HEK293 (cell line): ENCODE measurements around the gene CDH22.

Source experiments
- ATF2 ChIP-seq: fragments of 450-650 bp; formaldehyde crosslinking; IDR thresholded peaks from 2 replicates; pipeline ENCODE4 v1.5.1; 2016; ENCODE audit warnings: missing biosample characterization, missing genetic modification characterization, low read depth
- GLI2 ChIP-seq: fragments of 450-650 bp; formaldehyde crosslinking; IDR thresholded peaks from 2 replicates; pipeline ENCODE4; 2017; ENCODE audit warnings: missing biosample characterization, missing genetic modification characterization, low read depth, borderline replicate concordance
- GLI4 ChIP-seq: fragments of 450-650 bp; formaldehyde crosslinking; IDR thresholded peaks from 2 replicates; pipeline ENCODE4 v1.5.1; 2016; ENCODE audit warnings: missing biosample characterization, missing genetic modification characterization
- GLIS1 ChIP-seq: fragments of 450-650 bp; formaldehyde crosslinking; IDR thresholded peaks from 2 replicates; pipeline ENCODE4 v1.5.1; 2016; ENCODE audit warnings: missing biosample characterization, missing genetic modification characterization
- HOXC10 ChIP-seq: sonication (generic); formaldehyde crosslinking; IDR thresholded peaks from 2 replicates; pipeline ENCODE4 v1.8.1; 2023; ENCODE audit warnings: mild to moderate bottlenecking, missing genetic modification reagents
- OVOL3 ChIP-seq: fragments of 450-650 bp; formaldehyde crosslinking; IDR thresholded peaks from 2 replicates; pipeline ENCODE4 v1.5.1; 2016; ENCODE audit warnings: missing biosample characterization, missing genetic modification characterization
- PRDM1 ChIP-seq: fragments of 450-650 bp; formaldehyde crosslinking; IDR thresholded peaks from 2 replicates; pipeline ENCODE4; 2016; ENCODE audit warnings: missing biosample characterization, missing genetic modification characterization
- RBAK ChIP-seq: fragments of 450-650 bp; formaldehyde crosslinking; IDR thresholded peaks from 2 replicates; pipeline ENCODE4 v1.5.1; 2016; ENCODE audit warnings: missing biosample characterization, missing genetic modification characterization
- SCRT2 ChIP-seq: fragments of 450-650 bp; formaldehyde crosslinking; IDR thresholded peaks from 2 replicates; pipeline ENCODE4 v1.5.1; 2016; ENCODE audit warnings: missing biosample characterization, missing genetic modification characterization
- SP2 ChIP-seq: fragments of 450-650 bp; formaldehyde crosslinking; IDR thresholded peaks from 2 replicates; pipeline ENCODE4 v1.5.1; 2016; ENCODE audit warnings: missing biosample characterization, missing genetic modification characterization
- WT1 ChIP-seq: fragments of 450-650 bp; formaldehyde crosslinking; IDR thresholded peaks from 2 replicates; pipeline ENCODE4 v1.5.1; 2016; ENCODE audit warnings: missing biosample characterization, missing genetic modification characterization
- ZBTB17 ChIP-seq: fragments of 450-650 bp; formaldehyde crosslinking; IDR thresholded peaks from 2 replicates; pipeline ENCODE4 v1.5.1; 2016; ENCODE audit warnings: missing biosample characterization, missing genetic modification characterization
- ZFHX2 ChIP-seq: fragments of 450-650 bp; formaldehyde crosslinking; conservative IDR thresholded peaks from 2 replicates; pipeline ENCODE4 v1.5.1; 2016; ENCODE audit warnings: missing biosample characterization, missing genetic modification characterization
- ZFP3 ChIP-seq: fragments of 450-650 bp; formaldehyde crosslinking; IDR thresholded peaks from 2 replicates; pipeline ENCODE4 v1.5.1; 2016; ENCODE audit warnings: low read depth, missing biosample characterization, missing genetic modification characterization
- ZNF221 ChIP-seq: fragments of 450-650 bp; formaldehyde crosslinking; IDR thresholded peaks from 2 replicates; pipeline ENCODE4 v1.5.1; 2017; ENCODE audit warnings: missing biosample characterization, missing genetic modification characterization, borderline replicate concordance
- ZNF26 ChIP-seq: fragments of 450-650 bp; formaldehyde crosslinking; IDR thresholded peaks from 2 replicates; pipeline ENCODE4 v1.5.1; 2016; ENCODE audit warnings: missing biosample characterization, missing genetic modification characterization
- ZNF350 ChIP-seq: fragments of 450-650 bp; formaldehyde crosslinking; IDR thresholded peaks from 2 replicates; pipeline ENCODE4 v1.5.0; 2017; ENCODE audit warnings: missing biosample characterization, mild to moderate bottlenecking, missing genetic modification characterization
- ZNF354C ChIP-seq: fragments of 450-650 bp; formaldehyde crosslinking; IDR thresholded peaks from 2 replicates; pipeline ENCODE4 v1.5.1; 2016; ENCODE audit warnings: missing biosample characterization, missing genetic modification characterization, low read depth, borderline replicate concordance
- ZNF560 ChIP-seq: fragments of 450-650 bp; formaldehyde crosslinking; IDR thresholded peaks from 2 replicates; pipeline ENCODE4 v1.5.1; 2017; ENCODE audit warnings: missing biosample characterization, missing genetic modification characterization, borderline replicate concordance
- ZNF600 ChIP-seq: fragments of 450-650 bp; formaldehyde crosslinking; IDR thresholded peaks from 2 replicates; pipeline ENCODE4 v1.5.1; 2016; ENCODE audit warnings: missing biosample characterization, missing genetic modification characterization
- ZNF623 ChIP-seq: fragments of 450-650 bp; formaldehyde crosslinking; IDR thresholded peaks from 2 replicates; pipeline ENCODE4 v1.5.1; 2016; ENCODE audit warnings: missing biosample characterization, missing genetic modification characterization
- ZNF654 ChIP-seq: fragments of 450-650 bp; formaldehyde crosslinking; IDR thresholded peaks from 2 replicates; pipeline ENCODE4 v1.5.1; 2016; ENCODE audit warnings: low read depth, missing biosample characterization, missing genetic modification characterization
- ZNF677 ChIP-seq: fragments of 450-650 bp; IDR thresholded peaks from 2 replicates; pipeline ENCODE4 v1.5.0; 2018; ENCODE audit warnings: missing biosample characterization, mild to moderate bottlenecking, missing genetic modification characterization, moderate library complexity
- ZNF701 ChIP-seq: fragments of 450-650 bp; formaldehyde crosslinking; IDR thresholded peaks from 2 replicates; pipeline ENCODE4 v1.5.1; 2016; ENCODE audit warnings: missing biosample characterization, missing genetic modification characterization
- ZNF843 ChIP-seq: fragments of 450-650 bp; formaldehyde crosslinking; IDR thresholded peaks from 2 replicates; pipeline ENCODE4 v1.5.1; 2016; ENCODE audit warnings: missing biosample characterization, missing genetic modification characterization
- ZSCAN16 ChIP-seq: fragments of 450-650 bp; formaldehyde crosslinking; IDR thresholded peaks from 2 replicates; pipeline ENCODE4 v1.5.1; 2016; ENCODE audit warnings: missing biosample characterization, missing genetic modification characterization
- ZSCAN30 ChIP-seq: fragments of 450-650 bp; IDR thresholded peaks from 2 replicates; pipeline ENCODE4 v1.5.1; 2018; ENCODE audit warnings: missing biosample characterization, mild to moderate bottlenecking, missing genetic modification characterization, moderate library complexity
- TF ChIP-seq, protein P1 (sequence below): fragments of 450-650 bp; formaldehyde crosslinking; conservative IDR thresholded peaks from 2 replicates; pipeline ENCODE4 v1.5.1; 2016; ENCODE audit warnings: low read depth, missing biosample characterization, missing genetic modification characterization
- TF ChIP-seq, protein P2 (sequence below): fragments of 450-650 bp; formaldehyde crosslinking; IDR thresholded peaks from 2 replicates; pipeline ENCODE4 v1.5.1; 2016; ENCODE audit warnings: missing biosample characterization, missing genetic modification characterization
- TF ChIP-seq, protein P3 (sequence below): fragments of 450-650 bp; formaldehyde crosslinking; IDR thresholded peaks from 2 replicates; pipeline ENCODE4 v1.5.1; 2016; ENCODE audit warnings: missing biosample characterization, missing genetic modification characterization

CDH22 gene

GRCh38 chr20:46132705-46133120 is 175.6 kb downstream of the CDH22 start (continued):
- no peak for TF ChIP-seq ATF2 (tag by site-specific recombination)
- TF ChIP-seq ZNF600 (tag by site-specific recombination), result no peak
- no peak for TF ChIP-seq ZFP3 (tag by site-specific recombination)
- no peak for TF ChIP-seq ZNF677 (tag by site-specific recombination)
- TF ChIP-seq ZNF701 (tag by site-specific recombination), result no peak
- TF ChIP-seq RBAK (tag by site-specific recombination), result no peak
- TF ChIP-seq HOXC10 (CRISPR knock-in tag), result no peak
- TF ChIP-seq ZNF26 (tag by site-specific recombination), result no peak
- TF ChIP-seq WT1 (tag by site-specific recombination), result no peak
- no peak for TF ChIP-seq ZNF843
- TF ChIP-seq ZNF221 (tag by site-specific recombination), result no peak
- no peak for TF ChIP-seq GLI4 (tag by site-specific recombination)
- no peak for TF ChIP-seq ZNF354C (tag by site-specific recombination)
- peak; percentile 84 for TF ChIP-seq ZFHX2 (tag by site-specific recombination)
- TF ChIP-seq PRDM1, result no peak
- no peak for TF ChIP-seq OVOL3 (tag by site-specific recombination)
- peak; percentile 25; the same call in 1 of the 2 replicates for TF ChIP-seq ZBTB17 (tag by site-specific recombination)
- TF ChIP-seq ZSCAN30 (tag by site-specific recombination), result 0 out of 2 replicates have a peak, but pooled peaks have one; percentile 16
- TF ChIP-seq SP2 (tag by site-specific recombination), result no peak
- TF ChIP-seq, protein P1, sequence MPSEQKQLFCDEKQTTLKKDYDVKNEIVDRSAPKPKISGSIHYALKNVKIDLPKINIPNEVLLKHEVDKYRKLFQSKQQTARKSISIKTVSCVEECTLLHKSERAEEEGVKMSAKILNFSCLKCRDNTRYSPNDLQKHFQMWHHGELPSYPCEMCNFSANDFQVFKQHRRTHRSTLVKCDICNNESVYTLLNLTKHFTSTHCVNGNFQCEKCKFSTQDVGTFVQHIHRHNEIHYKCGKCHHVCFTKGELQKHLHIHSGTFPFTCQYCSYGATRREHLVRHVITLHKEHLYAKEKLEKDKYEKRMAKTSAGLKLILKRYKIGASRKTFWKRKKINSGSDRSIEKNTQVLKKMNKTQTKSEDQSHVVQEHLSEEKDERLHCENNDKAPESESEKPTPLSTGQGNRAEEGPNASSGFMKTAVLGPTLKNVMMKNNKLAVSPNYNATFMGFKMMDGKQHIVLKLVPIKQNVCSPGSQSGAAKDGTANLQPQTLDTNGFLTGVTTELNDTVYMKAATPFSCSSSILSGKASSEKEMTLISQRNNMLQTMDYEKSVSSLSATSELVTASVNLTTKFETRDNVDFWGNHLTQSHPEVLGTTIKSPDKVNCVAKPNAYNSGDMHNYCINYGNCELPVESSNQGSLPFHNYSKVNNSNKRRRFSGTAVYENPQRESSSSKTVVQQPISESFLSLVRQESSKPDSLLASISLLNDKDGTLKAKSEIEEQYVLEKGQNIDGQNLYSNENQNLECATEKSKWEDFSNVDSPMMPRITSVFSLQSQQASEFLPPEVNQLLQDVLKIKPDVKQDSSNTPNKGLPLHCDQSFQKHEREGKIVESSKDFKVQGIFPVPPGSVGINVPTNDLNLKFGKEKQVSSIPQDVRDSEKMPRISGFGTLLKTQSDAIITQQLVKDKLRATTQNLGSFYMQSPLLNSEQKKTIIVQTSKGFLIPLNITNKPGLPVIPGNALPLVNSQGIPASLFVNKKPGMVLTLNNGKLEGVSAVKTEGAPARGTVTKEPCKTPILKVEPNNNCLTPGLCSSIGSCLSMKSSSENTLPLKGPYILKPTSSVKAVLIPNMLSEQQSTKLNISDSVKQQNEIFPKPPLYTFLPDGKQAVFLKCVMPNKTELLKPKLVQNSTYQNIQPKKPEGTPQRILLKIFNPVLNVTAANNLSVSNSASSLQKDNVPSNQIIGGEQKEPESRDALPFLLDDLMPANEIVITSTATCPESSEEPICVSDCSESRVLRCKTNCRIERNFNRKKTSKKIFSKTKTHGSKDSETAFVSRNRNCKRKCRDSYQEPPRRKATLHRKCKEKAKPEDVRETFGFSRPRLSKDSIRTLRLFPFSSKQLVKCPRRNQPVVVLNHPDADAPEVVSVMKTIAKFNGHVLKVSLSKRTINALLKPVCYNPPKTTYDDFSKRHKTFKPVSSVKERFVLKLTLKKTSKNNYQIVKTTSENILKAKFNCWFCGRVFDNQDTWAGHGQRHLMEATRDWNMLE (tag by site-specific recombination), result no peak
- no peak for TF ChIP-seq ZNF623
- TF ChIP-seq GLI2 (tag by site-specific recombination), result no peak
- peak; percentile 23; the same call in 1 of the 2 replicates for TF ChIP-seq GLIS1 (tag by site-specific recombination)
- no peak for TF ChIP-seq ZNF350
- TF ChIP-seq, protein P2, sequence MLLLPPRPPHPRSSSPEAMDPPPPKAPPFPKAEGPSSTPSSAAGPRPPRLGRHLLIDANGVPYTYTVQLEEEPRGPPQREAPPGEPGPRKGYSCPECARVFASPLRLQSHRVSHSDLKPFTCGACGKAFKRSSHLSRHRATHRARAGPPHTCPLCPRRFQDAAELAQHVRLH (tag by site-specific recombination), result no peak
- no peak for TF ChIP-seq SCRT2
- TF ChIP-seq ZSCAN16 (tag by site-specific recombination), result no peak
- TF ChIP-seq, protein P3, sequence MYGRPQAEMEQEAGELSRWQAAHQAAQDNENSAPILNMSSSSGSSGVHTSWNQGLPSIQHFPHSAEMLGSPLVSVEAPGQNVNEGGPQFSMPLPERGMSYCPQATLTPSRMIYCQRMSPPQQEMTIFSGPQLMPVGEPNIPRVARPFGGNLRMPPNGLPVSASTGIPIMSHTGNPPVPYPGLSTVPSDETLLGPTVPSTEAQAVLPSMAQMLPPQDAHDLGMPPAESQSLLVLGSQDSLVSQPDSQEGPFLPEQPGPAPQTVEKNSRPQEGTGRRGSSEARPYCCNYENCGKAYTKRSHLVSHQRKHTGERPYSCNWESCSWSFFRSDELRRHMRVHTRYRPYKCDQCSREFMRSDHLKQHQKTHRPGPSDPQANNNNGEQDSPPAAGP (tag by site-specific recombination), result 0 out of 2 replicates have a peak, but pooled peaks have one; percentile 67
- peak; percentile 96 for TF ChIP-seq ZNF654 (tag by site-specific recombination)
- TF ChIP-seq ZNF560 (tag by site-specific recombination), result no peak
